IMR-90 (cell line): ENCODE results near the gene CUBN. TPM values are rescaled to one million over a fixed set of nuclear protein-coding genes. Genes with fewer than 3 reads are reported as not detected.

Experiments
- ATAC-seq: fragments of 200-7000 bp; cut with Tn5 transposase; 2 replicates; pipeline ENCODE4 v1.9.1; 2020; ENCODE audit warnings: low read depth, mild to moderate bottlenecking, moderate library complexity
- BruUV-seq: library from RNA; stranded (reverse); fragments of 400-500 nt; replicated peaks from 2 replicates; lab custom pipeline; 2021; lab: Mats Ljungman, UMichigan
- CTCF ChIA-PET: fragments of 300-600 bp; formaldehyde crosslinking; extraction: SDS; loops from one replicate; lab custom pipeline; 2021; ENCODE audit warnings: antibody characterized with exemption; lab: Yijun Ruan, JAX
- POLR2A ChIA-PET: fragments of 300-600 bp; sonication (Branson Sonifier 250); formaldehyde crosslinking; loops from one replicate; lab custom pipeline; 2022; ENCODE audit warnings: antibody characterized with exemption; ENCODE audit not compliant: unreplicated experiment; lab: Charles Lee
- DNase-seq: peaks from one replicate; pipeline ENCODE4 v3.0.0; 2013
- H2AFZ ChIP-seq: replicated peaks from 2 replicates; pipeline ENCODE3; 2013; ENCODE audit warnings: low read length, mild to moderate bottlenecking; ENCODE audit not compliant: poor library complexity
- H2AK5ac ChIP-seq: 2 replicates; pipeline ENCODE4 v1.6.1; 2013; ENCODE audit warnings: low read depth, low read length, inconsistent platforms
- H2AK9ac ChIP-seq: replicated peaks from 2 replicates; pipeline ENCODE3; 2013; ENCODE audit warnings: mild to moderate bottlenecking, low read depth, low read length, moderate library complexity; ENCODE audit not compliant: poor library complexity
- H2BK120ac ChIP-seq: 2 replicates; pipeline ENCODE4 v1.6.1; 2013; ENCODE audit warnings: low read depth, low read length, inconsistent platforms
- H2BK15ac ChIP-seq: 3 replicates; pipeline ENCODE4 v1.6.1; 2013; ENCODE audit warnings: low read depth, low read length, inconsistent platforms
- H2BK20ac ChIP-seq: 2 replicates; pipeline ENCODE4 v1.6.1; 2013; ENCODE audit warnings: low read depth, mild to moderate bottlenecking, inconsistent platforms, low read length, moderate library complexity
- H2BK5ac ChIP-seq: 2 replicates; pipeline ENCODE4 v1.6.1; 2013; ENCODE audit warnings: mild to moderate bottlenecking, low read depth, low read length, inconsistent platforms; ENCODE audit not compliant: poor library complexity, severe bottlenecking
- H3K14ac ChIP-seq: replicated peaks from 2 replicates; pipeline ENCODE4 v1.6.1; 2013; ENCODE audit warnings: low read depth, low read length, inconsistent platforms
- H3K18ac ChIP-seq: 2 replicates; pipeline ENCODE4 v1.6.1; 2013; ENCODE audit warnings: low read depth, low read length, control low read depth
- H3K23ac ChIP-seq: 2 replicates; pipeline ENCODE4 v1.6.1; 2013; ENCODE audit warnings: low read depth, low read length, inconsistent platforms
- H3K27ac ChIP-seq: 2 replicates; pipeline ENCODE4 v1.5.1; 2013; ENCODE audit warnings: mild to moderate bottlenecking, control low read depth, low read length; ENCODE audit not compliant: insufficient read depth
- H3K27me3 ChIP-seq: 2 replicates; pipeline ENCODE4 v1.6.1; 2013; ENCODE audit warnings: low read length; ENCODE audit not compliant: control insufficient read depth, insufficient read depth
- H3K36me3 ChIP-seq: 2 replicates; pipeline ENCODE4 v1.6.1; 2013; ENCODE audit warnings: low read length, mixed read lengths; ENCODE audit not compliant: control insufficient read depth, insufficient read depth
- H3K4ac ChIP-seq: 2 replicates; pipeline ENCODE4 v1.6.1; 2013; ENCODE audit warnings: low read depth, low read length, inconsistent platforms
- H3K4me1 ChIP-seq: 2 replicates; pipeline ENCODE4 v1.6.1; 2013; ENCODE audit warnings: low read length, mixed read lengths; ENCODE audit not compliant: control insufficient read depth, insufficient read depth
- H3K4me2 ChIP-seq: 2 replicates; pipeline ENCODE4 v1.6.1; 2013; ENCODE audit warnings: low read depth, mild to moderate bottlenecking, control low read depth, low read length, moderate library complexity
- H3K4me3 ChIP-seq: 2 replicates; pipeline ENCODE4 v1.5.1; 2013; ENCODE audit warnings: low read depth, mild to moderate bottlenecking, control low read depth, low read length, moderate library complexity; ENCODE audit not compliant: insufficient read depth
- H3K56ac ChIP-seq: 2 replicates; pipeline ENCODE4 v1.6.1; 2013; ENCODE audit warnings: low read length, inconsistent platforms; ENCODE audit not compliant: insufficient read depth; ENCODE audit errors: extremely low read depth
- H3K79me1 ChIP-seq, 2 experiments: 2 replicates each; pipeline ENCODE4 v1.6.1; 2013; ENCODE audit warnings: low read length in 2 of 2, inconsistent platforms in 1 of 2, low read depth in 1 of 2
- H3K9ac ChIP-seq: 2 replicates; pipeline ENCODE4 v1.6.1; 2013; ENCODE audit warnings: low read depth, low read length, control low read depth
- H3K9me1 ChIP-seq: 2 replicates; pipeline ENCODE4 v1.6.1; 2013; ENCODE audit warnings: low read length, inconsistent platforms; ENCODE audit not compliant: insufficient read depth
- H3K9me3 ChIP-seq: 2 replicates; pipeline ENCODE4 v1.6.1; 2013; ENCODE audit warnings: low read length; ENCODE audit not compliant: control insufficient read depth, insufficient read depth
- H4K20me1 ChIP-seq: 2 replicates; pipeline ENCODE4 v1.6.1; 2013; ENCODE audit warnings: low read length, inconsistent platforms; ENCODE audit not compliant: insufficient read depth
- H4K5ac ChIP-seq: 2 replicates; pipeline ENCODE4 v1.6.1; 2013; ENCODE audit warnings: mild to moderate bottlenecking, low read depth, low read length, control low read depth
- H4K8ac ChIP-seq, 2 experiments: 2 replicates each; pipeline ENCODE4 v1.6.1; 2013; ENCODE audit warnings: low read depth in 2 of 2, low read length in 2 of 2, control low read depth in 1 of 2, inconsistent platforms in 1 of 2
- H4K91ac ChIP-seq: 2 replicates; pipeline ENCODE4 v1.6.1; 2013; ENCODE audit warnings: low read depth, low read length, inconsistent platforms; ENCODE audit not compliant: insufficient read depth
- BHLHE40 ChIP-seq: fragments of 150-350 bp; IDR thresholded peaks from 2 replicates; pipeline ENCODE4 v1.6.1; 2016; ENCODE audit warnings: mild to moderate bottlenecking, low read depth, low read length
- CEBPB ChIP-seq: IDR thresholded peaks from 2 replicates; pipeline ENCODE4 v1.6.1; 2012; ENCODE audit warnings: low read depth, low read length, improper control_type of control experiment
- CHD1 ChIP-seq: IDR thresholded peaks from 2 replicates; pipeline ENCODE4 v1.6.1; 2012; ENCODE audit warnings: low read depth, low read length, improper control_type of control experiment
- FOS ChIP-seq: fragments of 150-350 bp; IDR thresholded peaks from 2 replicates; pipeline ENCODE4 v1.6.1; 2016; ENCODE audit warnings: low read depth, low read length
- MAFK ChIP-seq: IDR thresholded peaks from 2 replicates; pipeline ENCODE4 v1.6.1; 2012; ENCODE audit warnings: low read depth, low read length, improper control_type of control experiment
- MAZ ChIP-seq: IDR thresholded peaks from 2 replicates; pipeline ENCODE4 v1.6.1; 2012; ENCODE audit warnings: low read depth, mild to moderate bottlenecking, low read length, improper control_type of control experiment, moderate library complexity, borderline replicate concordance
- MXI1 ChIP-seq: IDR thresholded peaks from 2 replicates; pipeline ENCODE4 v1.6.1; 2012; ENCODE audit warnings: low read depth, mild to moderate bottlenecking, low read length, moderate library complexity, borderline replicate concordance
- NFE2L2 ChIP-seq: fragments of 150-350 bp; IDR thresholded peaks from 2 replicates; pipeline ENCODE4 v1.6.1; 2016; ENCODE audit warnings: low read depth, mild to moderate bottlenecking, low read length
- POLR2A ChIP-seq: IDR thresholded peaks from 2 replicates; pipeline ENCODE4 v1.6.1; 2012; ENCODE audit warnings: mild to moderate bottlenecking, low read depth, low read length
- RAD21 ChIP-seq: IDR thresholded peaks from 2 replicates; pipeline ENCODE4 v1.6.1; 2012; ENCODE audit warnings: low read length, improper control_type of control experiment
- RCOR1 ChIP-seq: IDR thresholded peaks from 2 replicates; pipeline ENCODE4 v1.6.1; 2012; ENCODE audit warnings: mild to moderate bottlenecking, low read length, improper control_type of control experiment; ENCODE audit not compliant: insufficient replicate concordance
- RFX5 ChIP-seq: IDR thresholded peaks from 2 replicates; pipeline ENCODE4 v1.8.0; 2012; ENCODE audit warnings: low read depth, mild to moderate bottlenecking, low read length, moderate library complexity
- SMC3 ChIP-seq: fragments of 150-350 bp; IDR thresholded peaks from 2 replicates; pipeline ENCODE4 v1.6.1; 2016; ENCODE audit warnings: low read depth, mild to moderate bottlenecking, antibody characterized with exemption, low read length, moderate library complexity
- whole genome bisulfite sequencing, 2 experiments: methylation state at CpG; one replicate each; pipeline versions ENCODE4 v1.1.5 to v1.1.7; 2013; ENCODE audit warnings: missing lambda C conversion rate in 2 of 2; ENCODE audit not compliant: insufficient read length in 1 of 2; ENCODE audit errors: extremely low coverage in 2 of 2; 5-methylcytosine and 5-hydroxymethylcytosine counted together
- dilution Hi-C: fragments of 300-500 bp; cut with HindIII; formaldehyde crosslinking; loops from one replicate; pipeline ENCODE4 v1.14.3; 2018; ENCODE audit warnings: low sequenced_read_pairs; ENCODE audit not compliant: unreplicated experiment
- in situ Hi-C: fragments of 300-500 bp; cut with MboI; formaldehyde crosslinking; loops from 3 replicates; pipeline ENCODE4 v1.14.3; 2019; ENCODE audit warnings: low sequenced_read_pairs, inconsistent platforms, mixed read lengths
- intact Hi-C: fragments of 100-400 bp; cut with micrococcal nuclease; formaldehyde crosslinking; loops from 2 replicates; pipeline ENCODE4 v1.10.0; 2022
- polyA plus RNA-seq, 3 experiments: library from polyadenylated mRNA; depleted of rRNA; stranded (reverse); fragments of >200 nt; gene quantifications; 2 replicates each; pipeline ENCODE4 v1.2.3, GENCODE V29; 2012; ENCODE audit warnings: low replicate concordance in 1 of 3
- total RNA-seq: library from RNA; depleted of rRNA; stranded (reverse); fragments of >200 nt; gene quantifications from 2 replicates; pipeline ENCODE4 v1.2.3, GENCODE V29; 2012
- TF ChIP-seq, protein P1 (sequence below): fragments of 150-350 bp; IDR thresholded peaks from 2 replicates; pipeline ENCODE4 v1.6.1; 2017; ENCODE audit warnings: mild to moderate bottlenecking, antibody characterized with exemption, low read length, low read depth
- TF ChIP-seq, protein P2 (sequence below): conservative IDR thresholded peaks from 2 replicates; pipeline ENCODE4 v1.5.1; 2012; ENCODE audit warnings: mild to moderate bottlenecking, low read depth, low read length, improper control_type of control experiment
- TF ChIP-seq, protein P3 (sequence below): fragments of 150-350 bp; IDR thresholded peaks from 2 replicates; pipeline ENCODE4 v1.6.1; 2016; ENCODE audit warnings: low read depth, mild to moderate bottlenecking, low read length, moderate library complexity, borderline replicate concordance

The CUBN gene
- total and polyA plus RNA-seq, 2 of the 4 experiments (the other 2 are of a cell fraction): 0.19 to 0.54 TPM

DNA sequence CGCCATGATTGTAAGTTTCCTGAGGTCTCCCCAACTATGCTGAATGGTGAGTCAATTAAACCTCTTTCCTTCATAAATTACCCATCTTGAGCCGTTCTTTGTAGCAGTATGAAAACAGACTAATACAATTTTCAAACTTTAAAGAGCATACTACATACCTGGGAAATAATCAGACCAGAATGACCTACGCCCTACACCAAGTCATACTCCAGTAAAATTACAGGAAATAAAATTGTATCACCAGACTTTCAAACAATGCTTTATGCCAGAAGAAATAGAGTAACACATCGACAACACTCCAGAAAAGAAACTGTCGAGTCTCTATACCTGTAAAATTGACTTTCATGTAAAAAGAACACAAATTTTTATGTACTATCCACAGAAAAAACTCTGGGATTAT, 331.0 kb downstream of the CUBN start:
- Histone ChIP-seq H4K20me1 (peaks cover 22% of the 10 kb centered on the region), H2AFZ (no peak overlapping the region), H4K5ac (no peak overlapping the region), H3K18ac (no peak overlapping the region), H3K4me3 (no peak overlapping the region), H3K27me3 (no peaks in the 10 kb centered on the region), H4K8ac (no peak overlapping the region), H3K27ac (no peak overlapping the region), H2BK20ac (no peak overlapping the region), H2AK9ac (no peak overlapping the region), H3K4me1 (no peaks in the 10 kb centered on the region), H2BK5ac (no peak overlapping the region), H3K36me3 (no peaks in the 10 kb centered on the region), H3K79me1 (peaks cover 15 to 58% of the 10 kb centered on the region in 2 experiments), H3K9me1 (peaks cover 5% of the 10 kb centered on the region; the same call in 1 of the 2 replicates), H2AK5ac (no peak overlapping the region), H2BK15ac (no peak overlapping the region), H3K4ac (no peak overlapping the region), H3K23ac (no peak overlapping the region), H3K4me2 (no peak overlapping the region), H3K56ac (no peak overlapping the region), H2BK120ac (no peak overlapping the region), H3K9me3 (no peaks in the 10 kb centered on the region), H3K14ac (no peak overlapping the region), H3K9ac (no peak overlapping the region), H4K91ac (no peak overlapping the region)
- intact Hi-C loops: no loop called here
- dilution Hi-C loops: no loop called here
- in situ Hi-C loops: no loop called here
- DNase-seq: no peak
- no peak for ATAC-seq
- POLR2A ChIA-PET: no interaction called here
- CTCF ChIA-PET: no interaction called here
- BruUV-seq: no TSS peak
- TF ChIP-seq NFE2L2: no peak
- TF ChIP-seq, protein P1, sequence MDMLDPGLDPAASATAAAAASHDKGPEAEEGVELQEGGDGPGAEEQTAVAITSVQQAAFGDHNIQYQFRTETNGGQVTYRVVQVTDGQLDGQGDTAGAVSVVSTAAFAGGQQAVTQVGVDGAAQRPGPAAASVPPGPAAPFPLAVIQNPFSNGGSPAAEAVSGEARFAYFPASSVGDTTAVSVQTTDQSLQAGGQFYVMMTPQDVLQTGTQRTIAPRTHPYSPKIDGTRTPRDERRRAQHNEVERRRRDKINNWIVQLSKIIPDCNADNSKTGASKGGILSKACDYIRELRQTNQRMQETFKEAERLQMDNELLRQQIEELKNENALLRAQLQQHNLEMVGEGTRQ: no peak
- no peak for TF ChIP-seq MXI1
- TF ChIP-seq, protein P2, sequence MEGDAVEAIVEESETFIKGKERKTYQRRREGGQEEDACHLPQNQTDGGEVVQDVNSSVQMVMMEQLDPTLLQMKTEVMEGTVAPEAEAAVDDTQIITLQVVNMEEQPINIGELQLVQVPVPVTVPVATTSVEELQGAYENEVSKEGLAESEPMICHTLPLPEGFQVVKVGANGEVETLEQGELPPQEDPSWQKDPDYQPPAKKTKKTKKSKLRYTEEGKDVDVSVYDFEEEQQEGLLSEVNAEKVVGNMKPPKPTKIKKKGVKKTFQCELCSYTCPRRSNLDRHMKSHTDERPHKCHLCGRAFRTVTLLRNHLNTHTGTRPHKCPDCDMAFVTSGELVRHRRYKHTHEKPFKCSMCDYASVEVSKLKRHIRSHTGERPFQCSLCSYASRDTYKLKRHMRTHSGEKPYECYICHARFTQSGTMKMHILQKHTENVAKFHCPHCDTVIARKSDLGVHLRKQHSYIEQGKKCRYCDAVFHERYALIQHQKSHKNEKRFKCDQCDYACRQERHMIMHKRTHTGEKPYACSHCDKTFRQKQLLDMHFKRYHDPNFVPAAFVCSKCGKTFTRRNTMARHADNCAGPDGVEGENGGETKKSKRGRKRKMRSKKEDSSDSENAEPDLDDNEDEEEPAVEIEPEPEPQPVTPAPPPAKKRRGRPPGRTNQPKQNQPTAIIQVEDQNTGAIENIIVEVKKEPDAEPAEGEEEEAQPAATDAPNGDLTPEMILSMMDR: no peak
- no peak for TF ChIP-seq SMC3
- no peak for TF ChIP-seq RCOR1
- no peak for TF ChIP-seq BHLHE40
- TF ChIP-seq MAZ: no peak
- TF ChIP-seq MAFK: no peak
- no peak for TF ChIP-seq RAD21
- no peak for TF ChIP-seq POLR2A
- TF ChIP-seq FOS: no peak
- TF ChIP-seq, protein P3, sequence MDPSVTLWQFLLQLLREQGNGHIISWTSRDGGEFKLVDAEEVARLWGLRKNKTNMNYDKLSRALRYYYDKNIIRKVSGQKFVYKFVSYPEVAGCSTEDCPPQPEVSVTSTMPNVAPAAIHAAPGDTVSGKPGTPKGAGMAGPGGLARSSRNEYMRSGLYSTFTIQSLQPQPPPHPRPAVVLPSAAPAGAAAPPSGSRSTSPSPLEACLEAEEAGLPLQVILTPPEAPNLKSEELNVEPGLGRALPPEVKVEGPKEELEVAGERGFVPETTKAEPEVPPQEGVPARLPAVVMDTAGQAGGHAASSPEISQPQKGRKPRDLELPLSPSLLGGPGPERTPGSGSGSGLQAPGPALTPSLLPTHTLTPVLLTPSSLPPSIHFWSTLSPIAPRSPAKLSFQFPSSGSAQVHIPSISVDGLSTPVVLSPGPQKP: no peak
- TF ChIP-seq CHD1: no peak
- no peak for TF ChIP-seq CEBPB
- no peak for TF ChIP-seq RFX5
- WGBS, 2 experiments: 86% methylated on average over 1 of the region's 5 CpGs; no CpG with 5 or more reads in 1 of the 2 experiments
